Loucy (cell line): ENCODE measurements around the gene OGFRL1.

Source experiments
- H2AFZ ChIP-seq: fragments of 200-600 bp; sonication (generic); 2 replicates; pipeline ENCODE4 v1.6.0; 2016; ENCODE audit warnings: antibody characterized with exemption, mild to moderate bottlenecking, low read length, moderate library complexity
- H3F3A ChIP-seq: fragments of 200-600 bp; 2 replicates; pipeline ENCODE4 v1.6.0; 2016; ENCODE audit warnings: antibody characterized with exemption, low read depth, mild to moderate bottlenecking
- H3K27me3 ChIP-seq: fragments of 200-600 bp; sonication (generic); 2 replicates; pipeline ENCODE4 v1.6.1; 2014; ENCODE audit warnings: low read length, mild to moderate bottlenecking; ENCODE audit not compliant: insufficient read depth, poor library complexity, severe bottlenecking
- H3K36me3 ChIP-seq: fragments of 200-600 bp; sonication (generic); 2 replicates; pipeline ENCODE4 v1.6.1; 2016; ENCODE audit warnings: low read length; ENCODE audit not compliant: insufficient read depth
- H3K4me1 ChIP-seq: fragments of 200-600 bp; sonication (generic); 2 replicates; pipeline ENCODE4 v1.5.1; 2014; ENCODE audit warnings: low read length, mild to moderate bottlenecking; ENCODE audit not compliant: insufficient read depth, poor library complexity, severe bottlenecking
- H3K4me2 ChIP-seq: fragments of 200-600 bp; sonication (generic); 2 replicates; pipeline ENCODE4 v1.6.0; 2014; ENCODE audit warnings: antibody characterized with exemption, low read length, low read depth, mild to moderate bottlenecking; ENCODE audit not compliant: poor library complexity, severe bottlenecking
- H3K4me3 ChIP-seq: fragments of 200-600 bp; sonication (generic); 2 replicates; pipeline ENCODE4 v1.5.1; 2014; ENCODE audit warnings: low read length, mild to moderate bottlenecking, mixed read lengths; ENCODE audit not compliant: poor library complexity, severe bottlenecking
- H3K79me2 ChIP-seq: fragments of 200-600 bp; sonication (generic); 2 replicates; pipeline ENCODE4 v1.6.1; 2014; ENCODE audit warnings: low read length; ENCODE audit not compliant: insufficient read depth
- H3K9ac ChIP-seq: fragments of 200-600 bp; sonication (generic); 2 replicates; pipeline ENCODE4 v1.6.0; 2014; ENCODE audit warnings: mild to moderate bottlenecking, low read depth, low read length, moderate library complexity; ENCODE audit not compliant: poor library complexity, severe bottlenecking
- H3K9me2 ChIP-seq: fragments of 200-600 bp; sonication (generic); replicated peaks from 2 replicates; pipeline ENCODE4 v1.6.1; 2016; ENCODE audit warnings: low read depth, low read length, mixed read lengths
- H3K9me3 ChIP-seq: fragments of 200-600 bp; sonication (generic); 2 replicates; pipeline ENCODE4 v1.6.1; 2014; ENCODE audit warnings: mild to moderate bottlenecking, antibody characterized with exemption, low read length, low read depth; ENCODE audit not compliant: insufficient read depth
- H4K20me1 ChIP-seq: fragments of 200-600 bp; sonication (generic); 2 replicates; pipeline ENCODE4 v1.6.0; 2014; ENCODE audit warnings: antibody characterized with exemption, low read length, mild to moderate bottlenecking; ENCODE audit not compliant: insufficient read depth, poor library complexity, severe bottlenecking
- CTCF ChIP-seq: fragments of 200-600 bp; sonication (generic); conservative IDR thresholded peaks from 2 replicates; pipeline ENCODE4 v1.5.1; 2014; ENCODE audit warnings: mild to moderate bottlenecking, antibody characterized with exemption, low read length
- EZH2phosphoT487 ChIP-seq: fragments of 200-600 bp; IDR thresholded peaks from 2 replicates; pipeline ENCODE4 v1.6.1; 2018; ENCODE audit warnings: antibody characterized with exemption, mild to moderate bottlenecking, moderate library complexity, borderline replicate concordance

The OGFRL1 gene

GRCh38 chr6:71333697-71334096, 45.1 kb downstream of the OGFRL1 start:
- Histone ChIP-seq H3K27me3 (no peaks in the 10 kb centered on the region), H3K9me3 (no peaks in the 10 kb centered on the region), H3K4me1 (peaks cover 13% of the 10 kb centered on the region), H3K36me3 (no peaks in the 10 kb centered on the region), H3K9ac (no peak overlapping the region), H3F3A (no peaks in the 10 kb centered on the region), H4K20me1 (no peaks in the 10 kb centered on the region), H3K9me2 (no peaks in the 10 kb centered on the region), H3K4me3 (no peak overlapping the region), H3K79me2 (no peaks in the 10 kb centered on the region), H3K4me2 (no peak overlapping the region), H2AFZ (no peak overlapping the region)
- TF ChIP-seq EZH2phosphoT487 (no peak), CTCF (no peak)

GRCh38 chr6:71334768-71335167, 46.2 kb downstream of the OGFRL1 start:
- Histone ChIP-seq H3K4me3 (no peak overlapping the region), H3K27me3 (no peaks in the 10 kb centered on the region), H3K4me2 (no peak overlapping the region), H3K4me1 (peaks cover 13% of the 10 kb centered on the region), H3F3A (no peaks in the 10 kb centered on the region), H4K20me1 (no peaks in the 10 kb centered on the region), H2AFZ (no peak overlapping the region; the same call in 1 of the 2 replicates), H3K36me3 (no peaks in the 10 kb centered on the region), H3K79me2 (no peaks in the 10 kb centered on the region), H3K9ac (no peak overlapping the region), H3K9me3 (no peaks in the 10 kb centered on the region), H3K9me2 (no peaks in the 10 kb centered on the region)
- TF ChIP-seq CTCF (no peak), EZH2phosphoT487 (no peak)

- H3K9me3 ChIP-seq, result no peaks in the 10 kb centered on the region
- H3K79me2 ChIP-seq, result no peaks in the 10 kb centered on the region
- H3K4me2 ChIP-seq, result no peak overlapping the region
- H3K9ac ChIP-seq, result no peak overlapping the region
- no peaks in the 10 kb centered on the region for H4K20me1 ChIP-seq
- H3K27me3 ChIP-seq, result no peaks in the 10 kb centered on the region
- no peaks in the 10 kb centered on the region for H3F3A ChIP-seq
- no peaks in the 10 kb centered on the region for H3K9me2 ChIP-seq
- H2AFZ ChIP-seq, result no peak overlapping the region
- no peaks in the 10 kb centered on the region for H3K36me3 ChIP-seq
- TF ChIP-seq CTCF (no peak), EZH2phosphoT487 (no peak)
- peaks cover 13% of the 10 kb centered on the region for H3K4me1 ChIP-seq
- no peak overlapping the region for H3K4me3 ChIP-seq
These were observed 46.9 kb downstream of the OGFRL1 start for GRCh38 chr6:71335544-71335943.
